MCF 10A (cell line): ENCODE data around the gene PSMA5. TPM values are rescaled to one million over a fixed set of nuclear protein-coding genes. Genes with fewer than 3 reads are reported as not detected.

Source experiments
- BruUV-seq: library from RNA; stranded (reverse); fragments of 400-500 nt; replicated peaks from 2 replicates; lab custom pipeline; 2021; lab: Mats Ljungman, UMichigan
- CTCF ChIA-PET: fragments of 300-600 bp; sonication (Branson Sonifier 250); formaldehyde crosslinking; extraction: SDS; loops from one replicate; lab custom pipeline; 2021; ENCODE audit warnings: antibody characterized with exemption, inconsistent platforms; lab: Yijun Ruan, JAX
- POLR2A ChIA-PET: fragments of 300-600, 350-650 bp; sonication (Branson Sonifier 250); formaldehyde crosslinking; extraction: SDS; loops from one replicate; lab custom pipeline; 2020; ENCODE audit warnings: antibody characterized with exemption, inconsistent platforms; lab: Yijun Ruan, JAX
- DNase-seq: peaks from one replicate; pipeline ENCODE4 v3.0.0-alpha.2; 2018; ENCODE audit not compliant: unreplicated experiment
- H3K27ac Mint-ChIP-seq: one replicate; pipeline ENCODE4 v1.8.0; 2022; ENCODE audit warnings: mild to moderate bottlenecking, low read depth, mixed read lengths; ENCODE audit not compliant: unreplicated experiment
- H3K27me3 Mint-ChIP-seq: one replicate; pipeline ENCODE4 v1.8.0; 2022; ENCODE audit warnings: mixed read lengths; ENCODE audit not compliant: insufficient read depth, unreplicated experiment
- H3K36me3 Mint-ChIP-seq: one replicate; pipeline ENCODE4 v1.8.0; 2022; ENCODE audit warnings: mild to moderate bottlenecking, moderate library complexity, mixed read lengths; ENCODE audit not compliant: insufficient read depth, unreplicated experiment
- H3K4me1 Mint-ChIP-seq: one replicate; pipeline ENCODE4 v1.8.0; 2022; ENCODE audit warnings: mixed read lengths; ENCODE audit not compliant: insufficient read depth, unreplicated experiment
- H3K4me3 Mint-ChIP-seq: one replicate; pipeline ENCODE4 v1.8.0; 2022; ENCODE audit warnings: mild to moderate bottlenecking, moderate library complexity, mixed read lengths; ENCODE audit not compliant: unreplicated experiment
- H3K9me3 Mint-ChIP-seq: one replicate; pipeline ENCODE4 v1.8.0; 2022; ENCODE audit warnings: mixed read lengths; ENCODE audit not compliant: unreplicated experiment
- intact Hi-C: fragments of 100-400 bp; cut with micrococcal nuclease; formaldehyde crosslinking; loops from 2 replicates; pipeline ENCODE4 v1.14.1; 2022
- total RNA-seq: library from RNA; stranded (reverse); gene quantifications from 2 replicates; pipeline ENCODE4 v1.2.3, GENCODE V29; 2022
- TF ChIP-seq, protein P1 (sequence below): fragments of 200-600 bp; IDR thresholded peaks from one replicate; pipeline ENCODE4 v1.8.0; 2022; ENCODE audit warnings: antibody characterized with exemption, mild to moderate bottlenecking; ENCODE audit not compliant: unreplicated experiment

PSMA5 gene
- total RNA-seq, 1 experiment from 2014 or later: 113 TPM

- no TSS peak for BruUV-seq
- H3K27ac Mint-ChIP-seq: no peak overlapping the region
- DNase-seq: no peak
- ChIA-PET CTCF (interaction anchor here (0.8 to 2.3 kb wide), 3 partner anchors 11 to 144 kb away, joined by 4 to 6 read pairs (median 5); no protein-coding TSS in a partner anchor), POLR2A (interaction anchor here (1.4 to 6.5 kb wide), 3 partner anchors 8 to 115 kb away, joined by 5 to 86 read pairs (median 20); no protein-coding TSS in a partner anchor)
- no peaks in the 10 kb centered on the region for H3K27me3 Mint-ChIP-seq
- peaks cover 74% of the 10 kb centered on the region for H3K4me1 Mint-ChIP-seq
- no peak overlapping the region for H3K4me3 Mint-ChIP-seq
- peaks cover 8% of the 10 kb centered on the region for H3K36me3 Mint-ChIP-seq
- TF ChIP-seq, protein P1, sequence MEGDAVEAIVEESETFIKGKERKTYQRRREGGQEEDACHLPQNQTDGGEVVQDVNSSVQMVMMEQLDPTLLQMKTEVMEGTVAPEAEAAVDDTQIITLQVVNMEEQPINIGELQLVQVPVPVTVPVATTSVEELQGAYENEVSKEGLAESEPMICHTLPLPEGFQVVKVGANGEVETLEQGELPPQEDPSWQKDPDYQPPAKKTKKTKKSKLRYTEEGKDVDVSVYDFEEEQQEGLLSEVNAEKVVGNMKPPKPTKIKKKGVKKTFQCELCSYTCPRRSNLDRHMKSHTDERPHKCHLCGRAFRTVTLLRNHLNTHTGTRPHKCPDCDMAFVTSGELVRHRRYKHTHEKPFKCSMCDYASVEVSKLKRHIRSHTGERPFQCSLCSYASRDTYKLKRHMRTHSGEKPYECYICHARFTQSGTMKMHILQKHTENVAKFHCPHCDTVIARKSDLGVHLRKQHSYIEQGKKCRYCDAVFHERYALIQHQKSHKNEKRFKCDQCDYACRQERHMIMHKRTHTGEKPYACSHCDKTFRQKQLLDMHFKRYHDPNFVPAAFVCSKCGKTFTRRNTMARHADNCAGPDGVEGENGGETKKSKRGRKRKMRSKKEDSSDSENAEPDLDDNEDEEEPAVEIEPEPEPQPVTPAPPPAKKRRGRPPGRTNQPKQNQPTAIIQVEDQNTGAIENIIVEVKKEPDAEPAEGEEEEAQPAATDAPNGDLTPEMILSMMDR: no peak
- intact Hi-C loops: no loop called here
- H3K9me3 Mint-ChIP-seq: no peaks in the 10 kb centered on the region
These were observed 38.0 kb downstream of the PSMA5 start for GRCh38 chr1:109388208-109388711.

DNA sequence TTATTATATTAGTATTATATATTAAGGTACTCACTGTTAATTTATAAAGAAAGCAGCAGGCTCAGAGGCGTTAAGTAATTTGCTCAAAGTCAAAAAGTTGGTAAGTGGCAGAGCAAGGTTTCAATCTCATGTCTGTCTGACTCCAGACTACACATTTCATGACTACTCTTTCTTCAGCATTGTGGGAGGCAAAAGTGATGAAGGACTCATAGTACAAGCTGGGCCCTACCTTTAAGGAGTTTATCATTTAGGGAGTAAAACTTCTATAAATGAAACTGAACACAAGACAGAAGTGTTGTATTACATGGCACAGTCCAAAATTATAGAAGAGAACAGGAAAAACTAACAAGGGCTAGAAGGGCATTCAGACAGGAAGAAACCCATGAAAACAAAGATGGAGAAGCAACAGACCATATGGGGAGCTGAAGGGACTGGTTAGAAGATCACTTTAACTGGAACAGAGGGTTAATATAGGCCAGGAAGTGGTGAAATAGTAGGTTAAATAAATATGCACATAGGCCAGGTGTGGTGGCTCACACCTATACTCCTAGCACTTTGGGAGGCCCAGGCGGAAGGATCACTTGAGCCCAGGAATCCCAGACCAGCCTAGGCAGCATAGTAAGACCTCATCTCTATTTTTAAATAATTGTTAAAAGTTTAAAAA, 40.1 kb downstream of the PSMA5 start:
- no peak overlapping the region for H3K4me3 Mint-ChIP-seq
- no peaks in the 10 kb centered on the region for H3K27me3 Mint-ChIP-seq
- TF ChIP-seq, protein P1: no peak
- no peaks in the 10 kb centered on the region for H3K9me3 Mint-ChIP-seq
- peak overlapping the region; percentile 80 for H3K27ac Mint-ChIP-seq
- ChIA-PET POLR2A (interaction anchor here (1.0 to 4.0 kb wide), 7 partner anchors 10 to 109 kb away, joined by 3 to 28 read pairs (median 6); partner anchors contain the start of gene PSRC1), CTCF (interaction anchor here (0.6 to 2.3 kb wide), 4 partner anchors 12 to 237 kb away, joined by 3 to 9 read pairs (median 4); partner anchors contain the start of gene SORT1)
- peaks cover 8% of the 10 kb centered on the region for H3K36me3 Mint-ChIP-seq
- peaks cover 54% of the 10 kb centered on the region for H3K4me1 Mint-ChIP-seq
- no TSS peak for BruUV-seq
- intact Hi-C loops: no loop called here
- no peak for DNase-seq

GRCh38 chr1:109385417-109385816, 40.8 kb downstream of the PSMA5 start:
- DNase-seq: peak; percentile 31
- TF ChIP-seq, protein P1: no peak
- Mint-ChIP-seq H3K27me3 (no peaks in the 10 kb centered on the region), H3K4me1 (peaks cover 47% of the 10 kb centered on the region), H3K9me3 (no peaks in the 10 kb centered on the region), H3K36me3 (peaks cover 8% of the 10 kb centered on the region), H3K4me3 (peak overlapping the region; percentile 11), H3K27ac (peak overlapping the region; percentile 80)
- ChIA-PET CTCF (interaction anchor here (0.6 to 2.0 kb wide), 4 partner anchors 13 to 296 kb away, joined by 3 to 9 read pairs (median 4); partner anchors contain the start of gene SORT1), POLR2A (interaction anchor here (0.5 to 4.0 kb wide), 7 partner anchors 10 to 225 kb away, joined by 3 to 28 read pairs (median 3); partner anchors contain the start of genes PSRC1 and SORT1)
- BruUV-seq: no TSS peak
- intact Hi-C loops: no loop called here

- H3K27ac Mint-ChIP-seq: peak overlapping the region; percentile 24
- intact Hi-C loops: no loop called here
- CTCF ChIA-PET: interaction anchor here (1.3 kb wide), 1 partner anchor 9 kb away, joined by 7 read pairs; no protein-coding TSS in a partner anchor
- POLR2A ChIA-PET: interaction anchor here (4.0 kb wide), 1 partner anchor 13 kb away, joined by 28 read pairs; no protein-coding TSS in a partner anchor
- peaks cover under 1% of the 10 kb centered on the region for H3K36me3 Mint-ChIP-seq
- H3K9me3 Mint-ChIP-seq: no peaks in the 10 kb centered on the region
- TF ChIP-seq, protein P1: no peak
- H3K4me3 Mint-ChIP-seq: no peak overlapping the region
- peaks cover 31% of the 10 kb centered on the region for H3K4me1 Mint-ChIP-seq
- no TSS peak for BruUV-seq
- no peak for DNase-seq
- no peaks in the 10 kb centered on the region for H3K27me3 Mint-ChIP-seq
These were observed 42.4 kb downstream of the PSMA5 start for GRCh38 chr1:109383854-109384253.
